ENCODE results near the gene TMEM132D.

Gene TMEM132D

GRCh38 chr12:129821964-129822363 lies 81.9 kb downstream of the TMEM132D start:
- no peak for DNase-seq

DNA sequence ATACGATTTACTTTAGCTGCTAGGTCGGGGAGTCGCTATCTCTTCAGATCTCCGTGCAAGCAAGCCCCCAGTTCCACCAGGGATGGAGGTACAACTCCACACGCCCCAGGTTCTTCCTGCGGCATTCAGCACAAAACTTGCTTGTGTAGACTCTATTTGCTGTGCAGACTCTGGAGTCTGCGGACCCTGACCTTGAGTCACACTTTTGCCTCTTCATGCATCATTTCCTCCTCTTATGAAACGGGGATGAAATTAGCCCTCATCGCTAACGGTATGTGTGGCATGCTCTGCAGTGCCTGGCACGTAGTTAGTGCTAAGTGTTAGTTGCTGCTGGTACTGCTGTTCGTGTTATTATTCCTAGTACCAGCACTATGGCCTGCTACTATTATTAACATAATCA lies 84.4 kb downstream of the TMEM132D start:
- no peak for DNase-seq

GRCh38 chr12:129815846-129816245 lies 88.0 kb downstream of the TMEM132D start:
- no peak for DNase-seq

- no peak for DNase-seq
These were observed 91.9 kb downstream of the TMEM132D start for GRCh38 chr12:129811963-129812362.

- no peak for DNase-seq
These were observed 96.7 kb downstream of the TMEM132D start for GRCh38 chr12:129807136-129807535.

DNA sequence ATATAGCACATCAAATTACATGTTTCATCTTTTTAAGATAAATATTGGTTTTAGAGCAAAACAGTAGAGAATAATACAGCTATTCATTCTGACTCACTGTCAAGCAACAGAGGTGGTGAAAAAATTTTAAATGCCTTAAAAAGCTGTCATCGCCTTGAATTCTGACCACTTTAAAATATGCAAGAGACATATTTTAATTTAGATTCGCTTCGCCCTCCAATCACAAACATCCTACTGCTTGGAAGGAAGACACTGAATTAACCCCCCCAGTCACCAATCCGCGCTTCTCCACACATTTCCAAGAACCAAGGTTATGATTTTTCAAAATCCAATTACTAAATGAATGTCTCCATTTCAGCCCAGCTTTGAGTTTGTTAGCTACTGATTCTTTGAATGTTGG lies 112.4 kb downstream of the TMEM132D start:
- DNase-seq, result no peak

GRCh38 chr12:129790930-129791329 lies 112.9 kb downstream of the TMEM132D start:
- DNase-seq, result no peak

GRCh38 chr12:129790331-129790730 lies 113.5 kb downstream of the TMEM132D start:
- no peak for DNase-seq

DNA sequence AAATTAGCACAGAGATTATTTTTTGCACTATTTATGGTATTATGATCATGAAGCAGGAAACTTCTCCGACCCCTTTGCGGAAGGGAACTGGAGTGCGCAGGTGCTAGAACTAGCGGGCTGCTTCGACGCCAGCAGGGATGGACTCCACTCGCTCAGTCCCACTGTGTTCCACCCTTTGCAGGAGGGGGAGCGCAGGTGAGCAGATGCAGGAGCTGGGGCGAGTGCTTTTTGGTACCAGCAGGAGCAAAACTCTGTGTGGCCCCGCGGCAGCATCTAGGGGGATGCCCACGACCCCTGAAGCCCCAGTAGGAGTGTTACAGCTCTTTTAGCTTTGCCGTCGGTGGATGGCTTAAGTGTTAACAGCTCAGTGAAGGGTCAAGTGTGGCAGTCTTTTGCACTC lies 113.9 kb downstream of the TMEM132D start:
- no peak for DNase-seq

GRCh38 chr12:129788506-129789084 lies 115.2 kb downstream of the TMEM132D start:
- DNase-seq, result no peak

- DNase-seq, result no peak
These were observed 123.8 kb downstream of the TMEM132D start for GRCh38 chr12:129779989-129780388.

GRCh38 chr12:129779033-129779432 lies 124.8 kb downstream of the TMEM132D start:
- DNase-seq, result no peak

DNA sequence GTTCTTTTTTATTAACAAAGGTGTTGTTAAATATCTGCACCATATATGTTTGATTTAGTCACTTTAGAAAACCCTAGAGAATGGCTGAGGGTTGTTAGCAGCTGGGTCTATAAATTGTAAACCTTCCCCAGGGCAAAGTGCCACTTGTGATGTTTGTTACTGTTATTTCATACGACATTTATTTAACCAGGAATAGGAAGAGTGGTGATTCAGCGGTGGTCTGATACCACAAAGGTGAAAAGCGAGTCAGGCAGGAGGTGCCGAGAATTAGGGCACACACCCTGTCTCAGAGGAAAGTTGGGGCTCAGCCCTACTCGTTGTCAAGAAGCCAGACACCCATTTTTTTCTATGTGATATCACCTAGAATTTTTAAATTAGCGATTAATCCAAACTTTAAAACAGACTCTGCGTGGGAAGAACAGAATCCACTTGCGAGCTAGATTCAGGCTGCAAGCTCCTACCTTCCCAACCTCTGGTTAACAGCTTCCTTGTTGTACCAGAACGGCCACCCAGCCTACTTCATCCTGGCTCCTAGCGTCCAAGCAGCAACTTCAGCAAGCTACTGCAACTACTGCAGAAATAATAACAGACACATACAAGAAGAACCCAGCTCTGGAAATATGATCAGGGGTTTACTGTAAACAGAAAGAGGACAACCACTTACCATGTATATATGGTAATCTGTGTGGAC lies 126.7 kb downstream of the TMEM132D start:
- no peak for DNase-seq

DNA sequence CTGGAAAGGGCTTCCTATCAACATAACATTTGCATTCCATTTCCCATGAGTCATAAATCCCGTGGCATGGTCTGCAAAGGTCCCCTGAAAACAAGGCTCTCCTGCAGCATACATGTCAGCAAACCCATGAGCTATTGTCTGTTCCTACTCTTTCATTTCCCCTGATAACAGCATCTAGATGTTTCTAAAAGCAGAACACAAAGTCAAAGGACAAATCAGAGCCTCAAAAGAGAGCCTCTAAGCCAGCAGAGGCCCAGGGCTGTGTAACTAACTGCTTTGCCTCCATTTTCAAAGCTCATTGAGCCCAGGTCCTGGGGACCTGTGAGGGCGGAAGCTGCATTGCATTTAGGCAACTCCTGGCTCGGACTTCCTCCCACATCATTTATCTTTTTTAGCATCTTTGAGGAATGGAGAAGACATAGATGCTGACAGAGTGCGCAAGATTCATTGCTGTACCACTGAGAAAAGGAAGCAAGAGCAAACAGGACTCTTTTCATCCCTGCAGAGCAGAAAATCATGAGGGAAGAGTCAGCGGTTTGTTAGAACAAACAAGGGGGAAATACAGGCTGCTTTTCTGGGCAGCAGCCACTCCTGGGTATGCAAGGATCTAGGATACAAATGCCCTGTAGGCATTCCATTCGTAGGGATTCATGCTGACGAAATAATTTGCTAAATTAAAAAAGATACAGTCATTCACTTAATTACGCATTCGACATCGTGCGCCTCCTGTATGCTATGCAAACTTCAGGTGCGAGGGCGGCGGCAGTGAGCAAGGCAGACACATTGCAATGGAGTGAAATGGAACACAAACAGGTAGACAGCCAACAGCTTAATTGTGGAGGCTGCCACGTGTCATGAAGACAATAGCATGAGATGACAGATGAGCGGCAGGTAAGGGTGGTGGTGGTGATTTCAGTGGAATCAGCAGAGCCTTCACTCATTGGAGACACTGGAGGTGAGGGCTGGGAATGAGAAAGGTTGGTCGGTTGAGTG lies 131.0 kb downstream of the TMEM132D start:
- DNase-seq, result no peak

DNA sequence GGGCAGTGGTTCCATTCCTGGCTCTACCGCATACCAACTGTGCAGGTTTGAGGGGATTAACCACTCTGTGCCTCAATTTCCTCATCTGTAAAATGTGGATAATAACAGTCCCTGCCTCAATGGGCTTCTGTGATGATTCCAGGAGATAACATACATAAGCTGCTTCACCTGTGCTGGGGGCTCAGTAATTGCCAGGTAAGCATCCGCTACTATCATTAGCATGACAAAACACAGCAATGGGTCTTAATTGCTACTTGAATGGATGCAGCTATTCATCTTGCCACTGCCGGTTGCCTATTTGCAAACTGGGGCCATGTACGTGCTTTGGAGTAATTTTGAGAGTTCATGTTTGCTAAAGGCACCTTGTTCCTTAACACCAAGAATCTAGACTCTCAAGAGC lies 132.6 kb downstream of the TMEM132D start:
- no peak for DNase-seq

GRCh38 chr12:129765719-129766118 lies 138.1 kb downstream of the TMEM132D start:
- DNase-seq, result no peak

- DNase-seq, result no peak
These were observed 141.4 kb downstream of the TMEM132D start for GRCh38 chr12:129762436-129762835.

DNA sequence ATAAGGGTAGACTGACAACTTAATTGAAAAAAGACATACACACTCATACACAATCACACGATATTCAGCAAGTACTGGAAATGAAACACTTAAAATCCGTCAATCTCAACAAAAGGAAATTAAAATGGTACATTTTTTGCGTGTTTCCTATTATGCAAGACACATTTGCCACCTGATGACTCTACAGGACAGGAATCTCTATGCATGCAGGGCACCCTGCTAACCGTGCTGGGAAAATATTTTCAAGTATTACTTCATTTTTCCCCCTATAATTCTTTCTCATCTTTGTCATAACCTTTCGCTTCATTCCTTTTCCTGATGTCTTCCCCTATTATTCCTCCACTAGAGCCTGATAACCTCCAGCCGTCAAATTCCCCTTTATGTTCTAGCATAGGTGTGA lies 150.2 kb downstream of the TMEM132D start:
- DNase-seq, result no peak

DNA sequence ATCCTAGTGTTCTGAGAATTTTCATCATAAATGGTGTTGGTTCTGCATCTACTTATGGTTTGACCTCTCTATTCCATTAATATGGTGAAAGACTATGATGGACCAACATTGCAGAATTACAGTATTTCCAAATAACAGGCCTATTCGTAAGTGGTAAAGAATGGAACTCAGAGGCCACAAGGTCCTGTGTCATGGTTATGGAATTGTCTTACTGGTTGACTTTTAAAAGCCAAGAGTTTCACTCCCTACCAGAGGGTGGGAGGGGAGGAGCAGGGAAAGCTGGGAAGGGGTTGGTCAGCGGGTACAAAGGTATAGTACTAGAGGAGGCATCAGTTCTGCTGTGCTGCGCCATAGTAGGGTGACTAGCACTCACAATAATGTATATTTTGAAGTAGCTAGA lies 153.4 kb downstream of the TMEM132D start:
- no peak for DNase-seq

DNA sequence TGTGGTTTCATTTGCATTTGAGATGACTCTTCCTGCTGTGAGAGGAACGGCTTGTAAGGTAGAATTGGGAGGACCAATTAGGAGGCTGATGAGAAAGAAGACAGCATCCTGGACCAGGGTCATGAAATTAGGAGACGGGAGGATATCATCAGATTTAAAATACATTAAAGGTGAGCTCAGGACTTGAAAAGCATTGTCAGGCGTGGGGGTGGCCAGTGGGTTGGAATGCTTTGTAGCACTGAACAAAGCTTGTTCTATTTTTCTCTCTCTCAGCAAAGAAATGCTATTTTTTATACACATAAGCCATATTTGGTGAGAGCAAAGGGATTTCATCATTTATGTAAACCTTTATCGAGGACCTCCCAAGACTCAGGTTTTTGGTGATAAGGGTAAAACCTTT lies 157.5 kb downstream of the TMEM132D start:
- no peak for DNase-seq

DNA sequence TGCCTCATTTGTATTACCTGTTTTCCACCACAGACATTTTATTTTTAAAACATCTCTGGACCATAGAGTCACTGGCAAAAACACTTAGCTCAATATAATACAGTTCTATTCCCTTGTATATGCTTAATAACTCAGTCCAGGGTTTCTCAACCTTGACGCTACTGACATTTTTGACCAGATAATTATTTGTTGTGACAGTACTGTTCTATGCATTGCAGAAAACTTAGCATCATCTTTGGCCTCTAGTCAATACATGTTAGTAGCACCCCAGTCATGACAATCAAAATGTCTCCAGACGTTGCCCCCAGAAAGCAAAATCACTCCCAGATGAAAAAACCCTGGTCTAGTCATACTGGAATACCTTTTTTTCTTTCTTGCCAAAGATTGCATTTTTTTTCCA lies 174.7 kb downstream of the TMEM132D start:
- no peak for DNase-seq

GRCh38 chr12:129727100-129727499 lies 176.7 kb downstream of the TMEM132D start:
- DNase-seq, result no peak

- DNase-seq, result no peak
These were observed 180.6 kb downstream of the TMEM132D start for GRCh38 chr12:129723260-129723659.

- no peak for DNase-seq
These were observed 183.2 kb downstream of the TMEM132D start for GRCh38 chr12:129720618-129721017.

Data from SIG-M5 (cell line).